NCI-H446 (cell line): ENCODE data around the gene KCNK7.

ENCODE experiments used
- DNase-seq, 2 experiments: peaks; one replicate each; lab custom pipeline; 2025; lab: John Stamatoyannopoulos, UW

KCNK7 gene

GRCh38 chr11:65556470-65557279 is 38.9 kb downstream of the KCNK7 start:
- no peak for DNase-seq

- DNase-seq, result no peak
These were observed 39.8 kb downstream of the KCNK7 start for GRCh38 chr11:65555693-65556231.

- DNase-seq, result no peak
These were observed 40.7 kb downstream of the KCNK7 start for GRCh38 chr11:65554842-65555430.

- DNase-seq, result no peak
These were observed 41.4 kb downstream of the KCNK7 start for GRCh38 chr11:65554057-65554818.

- no peak for DNase-seq
These were observed 42.1 kb downstream of the KCNK7 start for GRCh38 chr11:65553301-65554001.

GRCh38 chr11:65552388-65552951 is 43.1 kb downstream of the KCNK7 start:
- no peak for DNase-seq

- DNase-seq, result no peak
These were observed 43.8 kb downstream of the KCNK7 start for GRCh38 chr11:65551572-65552387.

GRCh38 chr11:65549096-65549495 is 46.5 kb downstream of the KCNK7 start:
- no peak for DNase-seq

GRCh38 chr11:65548395-65548794 is 47.2 kb downstream of the KCNK7 start:
- no peak for DNase-seq

- DNase-seq, result no peak
These were observed 48.0 kb downstream of the KCNK7 start for GRCh38 chr11:65547446-65548125.

GRCh38 chr11:65546217-65546958 is 49.2 kb downstream of the KCNK7 start:
- DNase-seq, result no peak

- DNase-seq, result no peak
These were observed 49.8 kb downstream of the KCNK7 start for GRCh38 chr11:65545853-65546216.
